Left ventricle myocardium inferior (tissue), 1 donor: ENCODE results near the gene GNB5. TPM values are rescaled to one million over a fixed set of nuclear protein-coding genes. Genes with fewer than 3 reads are reported as not detected.

Experiments
- DNase-seq: peaks from one replicate; pipeline ENCODE4 v3.0.0-alpha.2; 2020
- H3K27ac ChIP-seq: fragments of 200-600 bp; replicated peaks from 2 replicates; pipeline ENCODE4 v1.8.0; 2021
- H3K27me3 ChIP-seq: fragments of 200-600 bp; 2 replicates; pipeline ENCODE4 v1.8.0; 2021; ENCODE audit warnings: low read depth
- H3K36me3 ChIP-seq: fragments of 200-600 bp; 2 replicates; pipeline ENCODE4 v1.8.0; 2021
- H3K4me1 ChIP-seq: fragments of 200-600 bp; 2 replicates; pipeline ENCODE4 v1.8.0; 2021
- H3K4me3 ChIP-seq: fragments of 200-600 bp; 2 replicates; pipeline ENCODE4 v1.8.0; 2021; ENCODE audit warnings: mild to moderate bottlenecking, moderate library complexity
- H3K9me3 ChIP-seq: fragments of 200-600 bp; replicated peaks from 2 replicates; pipeline ENCODE4 v1.8.0; 2021
- CTCF ChIP-seq: fragments of 200-600 bp; IDR thresholded peaks from 2 replicates; pipeline ENCODE4 v1.8.0; 2021; ENCODE audit warnings: antibody characterized with exemption, mild to moderate bottlenecking, borderline replicate concordance
- intact Hi-C: fragments of 100-400 bp; cut with micrococcal nuclease; formaldehyde crosslinking; loops from one replicate; pipeline ENCODE4 v1.11.0; 2022
- total RNA-seq: library from RNA; stranded (reverse); fragmentation: NEBNext Ultra II Directional; extraction: Animal tissue kit (Norgen Biotek cat#: 25700); gene quantifications from one replicate; pipeline ENCODE4 v1.2.1, GENCODE V29; 2021
- donor health status: DM: no; HTN: yes; CAD: no; lungs with severe emphysema.

Gene GNB5
- total RNA-seq, 1 donor from 2014 or later, result 10.5 TPM

- peaks cover 2% of the 10 kb centered on the region for H3K27me3 ChIP-seq
- H3K36me3 ChIP-seq, result no peaks in the 10 kb centered on the region
- DNase-seq, result no peak
- H3K4me1 ChIP-seq, result no peaks in the 10 kb centered on the region
- no peak overlapping the region for H3K27ac ChIP-seq
- TF ChIP-seq CTCF, result no peak
- no peaks in the 10 kb centered on the region for H3K9me3 ChIP-seq
- H3K4me3 ChIP-seq, result no peak overlapping the region
- intact Hi-C loops, result no loop called here
Observed at GRCh38 chr15:52118969-52119749, 72.0 kb downstream of the GNB5 start.

- Histone ChIP-seq H3K9me3 (no peaks in the 10 kb centered on the region), H3K27me3 (peaks cover 18% of the 10 kb centered on the region), H3K36me3 (no peaks in the 10 kb centered on the region), H3K4me3 (no peak overlapping the region), H3K27ac (no peak overlapping the region), H3K4me1 (peaks cover under 1% of the 10 kb centered on the region)
- no peak for TF ChIP-seq CTCF
- DNase-seq, result no peak
- intact Hi-C loops, result no loop called here
Observed at GRCh38 chr15:52117549-52117948, 73.6 kb downstream of the GNB5 start.

- no peaks in the 10 kb centered on the region for H3K9me3 ChIP-seq
- DNase-seq, result no peak
- no peak overlapping the region for H3K27ac ChIP-seq
- H3K4me1 ChIP-seq, result peaks cover 9% of the 10 kb centered on the region
- H3K36me3 ChIP-seq, result no peaks in the 10 kb centered on the region
- peaks cover 34% of the 10 kb centered on the region for H3K27me3 ChIP-seq
- TF ChIP-seq CTCF, result no peak
- intact Hi-C loops, result no loop called here
- no peak overlapping the region for H3K4me3 ChIP-seq
Observed at GRCh38 chr15:52115598-52116427, 75.4 kb downstream of the GNB5 start.

GRCh38 chr15:52114261-52115055, 76.7 kb downstream of the GNB5 start:
- intact Hi-C loops, result no loop called here
- TF ChIP-seq CTCF, result no peak
- Histone ChIP-seq H3K27ac (no peak overlapping the region), H3K27me3 (peaks cover 48% of the 10 kb centered on the region), H3K9me3 (no peaks in the 10 kb centered on the region), H3K4me3 (no peak overlapping the region), H3K4me1 (peaks cover 9% of the 10 kb centered on the region), H3K36me3 (no peaks in the 10 kb centered on the region)
- DNase-seq, result no peak

- peaks cover 9% of the 10 kb centered on the region for H3K4me1 ChIP-seq
- H3K4me3 ChIP-seq, result no peak overlapping the region
- H3K36me3 ChIP-seq, result no peaks in the 10 kb centered on the region
- TF ChIP-seq CTCF, result no peak
- DNase-seq, result no peak
- peaks cover 51% of the 10 kb centered on the region for H3K27me3 ChIP-seq
- no peak overlapping the region for H3K27ac ChIP-seq
- no peaks in the 10 kb centered on the region for H3K9me3 ChIP-seq
- intact Hi-C loops, result no loop called here
Observed at GRCh38 chr15:52113708-52114107, 77.5 kb downstream of the GNB5 start.
